Naive thymus-derived CD4-positive, alpha-beta T cell (primary cell): Measurements from ENCODE around the gene C2orf80. TPM values are rescaled to one million over a fixed set of nuclear protein-coding genes. Genes with fewer than 3 reads are reported as not detected.

Source experiments
- ATAC-seq: fragments of 150-1000 bp; cut with Tn5 transposase; 2 replicates; pipeline ENCODE4 v1.10.0; 2021; ENCODE audit warnings: mild to moderate bottlenecking, moderate library complexity
- CTCF ChIA-PET: fragments of 350-600 bp; sonication (Branson Sonifier 250); formaldehyde crosslinking; loops from one replicate; lab custom pipeline; 2021; ENCODE audit warnings: antibody characterized with exemption; lab: Charles Lee
- POLR2A ChIA-PET: fragments of 350-600 bp; sonication (Branson Sonifier 250); formaldehyde crosslinking; loops from one replicate; lab custom pipeline; 2021; ENCODE audit warnings: antibody characterized with exemption, inconsistent platforms; lab: Charles Lee
- DNase-seq, 9 donors: peaks; one replicate each; pipeline versions ENCODE4 v3.0.0 to v3.0.0-alpha.2; 2020 to 2022; ENCODE audit warnings: mixed read lengths in 1 of 9
- H3K27ac ChIP-seq: one replicate; pipeline ENCODE4 v1.7.0; 2013; ENCODE audit warnings: mild to moderate bottlenecking, low read depth, low read length, moderate library complexity
- H3K27me3 ChIP-seq, 2 donors: one replicate each; pipeline ENCODE4 v1.7.0; 2013; ENCODE audit warnings: low read length in 2 of 2, mild to moderate bottlenecking in 2 of 2, moderate library complexity in 2 of 2; ENCODE audit not compliant: control insufficient read depth in 2 of 2, insufficient read depth in 2 of 2
- H3K36me3 ChIP-seq, 3 experiments: 1 replicate in 2 of 3; 2 replicates in 1 of 3; pipeline ENCODE4 v1.7.0; 2013; ENCODE audit warnings: low read length in 3 of 3, mild to moderate bottlenecking in 3 of 3, moderate library complexity in 1 of 3; ENCODE audit not compliant: insufficient read depth in 3 of 3, control insufficient read depth in 2 of 3
- H3K4me1 ChIP-seq, 2 donors: one replicate each; pipeline ENCODE4 v1.7.0; 2013; ENCODE audit warnings: low read length in 2 of 2, mild to moderate bottlenecking in 2 of 2, moderate library complexity in 1 of 2; ENCODE audit not compliant: control insufficient read depth in 2 of 2, insufficient read depth in 2 of 2
- H3K4me3 ChIP-seq: 2 replicates; pipeline ENCODE4 v1.7.0; 2013; ENCODE audit warnings: mild to moderate bottlenecking, low read length
- H3K9me3 ChIP-seq, 3 experiments: 1 replicate in 2 of 3; 2 replicates in 1 of 3; pipeline ENCODE4 v1.7.0; 2013; ENCODE audit warnings: low read length in 3 of 3; ENCODE audit not compliant: control insufficient read depth in 2 of 3
- H3K27ac Mint-ChIP-seq, 9 donors: one replicate each; pipeline ENCODE4 v1.8.0; 2020 to 2022; ENCODE audit warnings: mixed read lengths in 9 of 9, mild to moderate bottlenecking in 8 of 9, moderate library complexity in 5 of 9, inconsistent platforms in 2 of 9
- H3K27me3 Mint-ChIP-seq, 5 donors: one replicate each; pipeline ENCODE4 v1.8.0; 2021 to 2022; ENCODE audit warnings: mixed read lengths in 5 of 5, mild to moderate bottlenecking in 1 of 5
- H3K36me3 Mint-ChIP-seq, 5 donors: one replicate each; pipeline ENCODE4 v1.8.0; 2020 to 2022; ENCODE audit warnings: mixed read lengths in 5 of 5, mild to moderate bottlenecking in 3 of 5, inconsistent platforms in 1 of 5
- H3K4me1 Mint-ChIP-seq, 7 donors: one replicate each; pipeline ENCODE4 v1.8.0; 2020 to 2022; ENCODE audit warnings: mixed read lengths in 7 of 7, mild to moderate bottlenecking in 3 of 7, inconsistent platforms in 1 of 7
- H3K4me3 Mint-ChIP-seq, 10 donors: one replicate each; pipeline ENCODE4 v1.8.0; 2020 to 2022; ENCODE audit warnings: mild to moderate bottlenecking in 10 of 10, mixed read lengths in 10 of 10, moderate library complexity in 6 of 10, inconsistent platforms in 2 of 10
- H3K9me3 Mint-ChIP-seq, 11 donors: one replicate each; pipeline ENCODE4 v1.8.0; 2020 to 2022; ENCODE audit warnings: mixed read lengths in 11 of 11, mild to moderate bottlenecking in 4 of 11, inconsistent platforms in 1 of 11, moderate library complexity in 1 of 11
- intact Hi-C, 2 donors: fragments of 100-400 bp; cut with micrococcal nuclease; formaldehyde crosslinking; loops; one replicate each; pipeline ENCODE4 v1.15.1; 2023
- polyA plus RNA-seq, 2 donors: library from polyadenylated mRNA; unstranded; fragments of 300-500 nt; fragmentation: Illumina TruSeq; gene quantifications; one replicate each; pipeline ENCODE4 v1.2.3, GENCODE V29; 2021
- total RNA-seq, 6 experiments: library from RNA in 5 of 6; stranded (reverse) in 5 of 6; gene quantifications; 1 replicate in 5 of 6; 2 replicates in 1 of 6; pipeline ENCODE4 v1.2.3 and lab custom pipeline; 2021 to 2026

The C2orf80 gene
- total and polyA plus RNA-seq, 7 experiments from 2014 or later, result not detected

GRCh38 chr2:208195531-208195930 is 5.7 kb upstream of the C2orf80 start:
- CTCF ChIA-PET, result no interaction called here
- no peak overlapping the region for H3K4me3 Mint-ChIP-seq
- Histone ChIP-seq H3K27me3 (no peaks in the 10 kb centered on the region), H3K9me3 (no peaks in the 10 kb centered on the region), H3K27ac (no peak overlapping the region), H3K4me3 (no peak overlapping the region), H3K36me3 (no peaks in the 10 kb centered on the region), H3K4me1 (no peaks in the 10 kb centered on the region)
- intact Hi-C loops, result no loop called here
- no peaks in the 10 kb centered on the region for H3K36me3 Mint-ChIP-seq
- H3K4me1 Mint-ChIP-seq, result peaks cover 0 to 1% (median 0%) of the 10 kb centered on the region in 7 donors
- POLR2A ChIA-PET, result no interaction called here
- H3K27ac Mint-ChIP-seq, result no peak overlapping the region
- DNase-seq (no peak), ATAC-seq (no peak)
- peaks cover 0 to 5% (median 4%) of the 10 kb centered on the region in 5 donors for H3K27me3 Mint-ChIP-seq
- no peaks in the 10 kb centered on the region for H3K9me3 Mint-ChIP-seq

GRCh38 chr2:208192611-208193236 is 2.9 kb upstream of the C2orf80 start:
- Mint-ChIP-seq H3K4me1 (peaks cover 0 to 2% (median 0%) of the 10 kb centered on the region in 7 donors), H3K27ac (no peak overlapping the region), H3K27me3 (peaks cover 0 to 8% (median 2%) of the 10 kb centered on the region in 5 donors), H3K9me3 (no peaks in the 10 kb centered on the region), H3K36me3 (no peaks in the 10 kb centered on the region), H3K4me3 (no peak overlapping the region)
- Histone ChIP-seq H3K36me3 (no peaks in the 10 kb centered on the region), H3K4me3 (no peak overlapping the region), H3K27me3 (no peaks in the 10 kb centered on the region), H3K9me3 (no peaks in the 10 kb centered on the region), H3K27ac (no peak overlapping the region), H3K4me1 (no peaks in the 10 kb centered on the region)
- POLR2A ChIA-PET, result no interaction called here
- intact Hi-C loops, result no loop called here
- CTCF ChIA-PET, result no interaction called here
- no peak for ATAC-seq
- DNase-seq, result no peak

GRCh38 chr2:208189069-208189809 is 591 bp downstream of the C2orf80 start:
- ChIA-PET POLR2A (no interaction called here), CTCF (no interaction called here)
- DNase-seq, result no peak
- H3K4me3 Mint-ChIP-seq, result no peak overlapping the region
- H3K9me3 Mint-ChIP-seq, result no peaks in the 10 kb centered on the region
- H3K27me3 Mint-ChIP-seq, result peaks cover 0 to 13% (median 6%) of the 10 kb centered on the region in 5 donors
- no peaks in the 10 kb centered on the region for H3K36me3 ChIP-seq
- H3K27me3 ChIP-seq, result no peaks in the 10 kb centered on the region
- no peak overlapping the region for H3K27ac Mint-ChIP-seq
- H3K27ac ChIP-seq, result no peak overlapping the region
- H3K4me1 ChIP-seq, result no peaks in the 10 kb centered on the region
- ATAC-seq, result no peak
- H3K36me3 Mint-ChIP-seq, result no peaks in the 10 kb centered on the region
- peaks cover 0 to 2% (median 0%) of the 10 kb centered on the region in 7 donors for H3K4me1 Mint-ChIP-seq
- intact Hi-C loops, result no loop called here
- no peaks in the 10 kb centered on the region for H3K9me3 ChIP-seq
- H3K4me3 ChIP-seq, result no peak overlapping the region

- peaks cover 5 to 31% (median 19%) of the 10 kb centered on the region in 5 donors for H3K27me3 Mint-ChIP-seq
- H3K9me3 Mint-ChIP-seq, result no peaks in the 10 kb centered on the region
- Histone ChIP-seq H3K9me3 (no peaks in the 10 kb centered on the region), H3K4me1 (no peaks in the 10 kb centered on the region), H3K27ac (no peak overlapping the region), H3K27me3 (no peaks in the 10 kb centered on the region), H3K36me3 (no peaks in the 10 kb centered on the region), H3K4me3 (no peak overlapping the region)
- intact Hi-C loops, result no loop called here
- POLR2A ChIA-PET, result no interaction called here
- no peak for ATAC-seq
- H3K27ac Mint-ChIP-seq, result no peak overlapping the region
- peaks cover 0 to 2% (median 0%) of the 10 kb centered on the region in 7 donors for H3K4me1 Mint-ChIP-seq
- H3K4me3 Mint-ChIP-seq, result no peak overlapping the region
- CTCF ChIA-PET, result no interaction called here
- DNase-seq, result no peak
- no peaks in the 10 kb centered on the region for H3K36me3 Mint-ChIP-seq
Measured at GRCh38 chr2:208186893-208187292, 2.9 kb downstream of the C2orf80 start.

- ChIA-PET POLR2A (no interaction called here), CTCF (no interaction called here)
- H3K4me3 Mint-ChIP-seq, result no peak overlapping the region
- Histone ChIP-seq H3K27ac (no peak overlapping the region), H3K4me1 (no peaks in the 10 kb centered on the region), H3K36me3 (no peaks in the 10 kb centered on the region), H3K4me3 (no peak overlapping the region), H3K27me3 (no peaks in the 10 kb centered on the region), H3K9me3 (no peaks in the 10 kb centered on the region)
- ATAC-seq, result no peak
- no peak overlapping the region for H3K27ac Mint-ChIP-seq
- peaks cover 0 to 2% (median 0%) of the 10 kb centered on the region in 7 donors for H3K4me1 Mint-ChIP-seq
- intact Hi-C loops, result no loop called here
- peaks cover 5 to 31% (median 19%) of the 10 kb centered on the region in 5 donors for H3K27me3 Mint-ChIP-seq
- DNase-seq, result no peak
- H3K9me3 Mint-ChIP-seq, result no peaks in the 10 kb centered on the region
- H3K36me3 Mint-ChIP-seq, result no peaks in the 10 kb centered on the region
Measured at GRCh38 chr2:208186465-208186864, 3.4 kb downstream of the C2orf80 start.

GRCh38 chr2:208183972-208184705 is 5.7 kb downstream of the C2orf80 start:
- Histone ChIP-seq H3K9me3 (no peaks in the 10 kb centered on the region), H3K36me3 (no peaks in the 10 kb centered on the region), H3K27ac (no peak overlapping the region), H3K27me3 (no peaks in the 10 kb centered on the region), H3K4me1 (no peaks in the 10 kb centered on the region), H3K4me3 (no peak overlapping the region)
- intact Hi-C loops, result no loop called here
- Mint-ChIP-seq H3K27me3 (peaks cover 5 to 31% (median 17%) of the 10 kb centered on the region in 5 donors), H3K27ac (no peak overlapping the region), H3K36me3 (no peaks in the 10 kb centered on the region), H3K4me1 (peaks cover 0 to 2% (median 0%) of the 10 kb centered on the region in 7 donors), H3K9me3 (peaks cover 0 to 2% (median 0%) of the 10 kb centered on the region in 11 donors), H3K4me3 (no peak overlapping the region)
- no peak for DNase-seq
- no peak for ATAC-seq
- ChIA-PET POLR2A (no interaction called here), CTCF (interaction anchor here (0.7 kb wide), 1 partner anchor 9 kb away, joined by 3 read pairs; no protein-coding TSS in a partner anchor)
